B cell (primary cell): ENCODE data around the gene GCNT4. TPM values are rescaled to one million over a fixed set of nuclear protein-coding genes. Genes with fewer than 3 reads are reported as not detected.

Experiments used
- ATAC-seq: fragments of 200-7000 bp; cut with Tn5 transposase; one replicate; pipeline ENCODE4 v1.10.0; 2021; ENCODE audit warnings: low read depth, mild to moderate bottlenecking, moderate number of reproducible peaks, moderate library complexity
- CTCF ChIA-PET: fragments of 350-600 bp; sonication (Branson Sonifier 250); formaldehyde crosslinking; loops from one replicate; lab custom pipeline; 2021; ENCODE audit warnings: antibody characterized with exemption, inconsistent platforms; lab: Charles Lee
- POLR2A ChIA-PET: fragments of 350-600 bp; sonication (Branson Sonifier 250); formaldehyde crosslinking; loops from one replicate; lab custom pipeline; 2021; ENCODE audit warnings: antibody characterized with exemption; lab: Charles Lee
- DNase-seq: peaks from one replicate; pipeline ENCODE4 v3.0.0; 2013
- H2AFZ ChIP-seq: 2 replicates; pipeline ENCODE4 v1.6.1; 2012; ENCODE audit warnings: mild to moderate bottlenecking, low read depth, low read length; ENCODE audit not compliant: insufficient read depth, poor library complexity, severe bottlenecking
- H3K27ac ChIP-seq, 2 donors: 1 replicate in 1 of 2; 2 replicates in 1 of 2; pipeline ENCODE4 v1.5.1; 2012 to 2013; ENCODE audit warnings: low read length in 2 of 2, mild to moderate bottlenecking in 2 of 2, moderate library complexity in 1 of 2
- H3K27me3 ChIP-seq, 4 experiments: fragments of 200-600 bp in 1 of 4; sonication (generic) in 1 of 4; replicated peaks in 1 of 4; 1 replicate in 2 of 4; 2 replicates in 2 of 4; pipeline versions ENCODE4 v1.6.1 to v1.7.0; 2013 to 2016; ENCODE audit warnings: low read length in 3 of 4, mild to moderate bottlenecking in 2 of 4, mixed read lengths in 1 of 4, moderate library complexity in 1 of 4; ENCODE audit not compliant: insufficient read depth in 4 of 4, control insufficient read depth in 3 of 4; ENCODE audit errors: control extremely low read depth in 1 of 4
- H3K36me3 ChIP-seq, 2 experiments: replicated peaks in 1 of 2; 1 replicate in 1 of 2; 2 replicates in 1 of 2; pipeline versions ENCODE4 v1.6.1 to v1.7.1; 2013; ENCODE audit warnings: low read length in 1 of 2; ENCODE audit not compliant: insufficient read depth in 2 of 2, control insufficient read depth in 1 of 2; ENCODE audit errors: control extremely low read depth in 1 of 2, extremely low read depth in 1 of 2
- H3K4me1 ChIP-seq, 2 donors: fragments of 200-600 bp in 1 of 2; sonication (generic) in 1 of 2; 1 replicate in 1 of 2; 2 replicates in 1 of 2; pipeline versions ENCODE4 v1.5.1 to v1.6.1; 2013 to 2017; ENCODE audit warnings: low read length in 2 of 2; ENCODE audit not compliant: control insufficient read depth in 2 of 2, insufficient read depth in 2 of 2
- H3K4me2 ChIP-seq: replicated peaks from 2 replicates; pipeline ENCODE3; 2012; ENCODE audit warnings: mild to moderate bottlenecking, low read depth, low read length; ENCODE audit not compliant: poor library complexity, severe bottlenecking
- H3K4me3 ChIP-seq, 5 experiments: fragments of 200-600 bp in 1 of 5; sonication (generic) in 1 of 5; 1 replicate in 3 of 5; 2 replicates in 2 of 5; pipeline versions ENCODE4 v1.5.1 to v1.7.0; 2011 to 2016; ENCODE audit warnings: low read length in 4 of 5, mild to moderate bottlenecking in 4 of 5, low read depth in 2 of 5, control low read depth in 1 of 5, moderate library complexity in 1 of 5; ENCODE audit not compliant: insufficient read depth in 1 of 5; ENCODE audit errors: control extremely low read depth in 1 of 5, extremely low read depth in 1 of 5
- H3K79me2 ChIP-seq: fragments of 200-600 bp; sonication (generic); one replicate; pipeline ENCODE4 v1.6.0; 2016; ENCODE audit warnings: low read length; ENCODE audit not compliant: control insufficient read depth, insufficient read depth
- H3K9ac ChIP-seq: fragments of 200-600 bp; sonication (generic); 2 replicates; pipeline ENCODE4 v1.6.1; 2017; ENCODE audit warnings: mild to moderate bottlenecking, low read length, moderate library complexity
- H3K9me3 ChIP-seq, 3 donors: one replicate each; pipeline versions ENCODE4 v1.6.1 to v1.7.1; 2013; ENCODE audit warnings: low read length in 2 of 3; ENCODE audit not compliant: control insufficient read depth in 2 of 3, insufficient read depth in 1 of 3; ENCODE audit errors: control extremely low read depth in 1 of 3
- H4K20me1 ChIP-seq: 2 replicates; pipeline ENCODE4 v1.6.0; 2012; ENCODE audit warnings: mild to moderate bottlenecking, low read length; ENCODE audit not compliant: insufficient read depth, control insufficient read depth, poor library complexity, severe bottlenecking
- H3K27ac Mint-ChIP-seq: one replicate; pipeline ENCODE4 v1.8.0; 2021; ENCODE audit warnings: mixed read lengths
- H3K27me3 Mint-ChIP-seq: one replicate; pipeline ENCODE4 v1.8.0; 2021; ENCODE audit warnings: mixed read lengths
- H3K4me1 Mint-ChIP-seq: one replicate; pipeline ENCODE4 v1.8.0; 2021; ENCODE audit warnings: mixed read lengths
- H3K4me3 Mint-ChIP-seq: one replicate; pipeline ENCODE4 v1.8.0; 2021; ENCODE audit warnings: mixed read lengths
- H3K9me3 Mint-ChIP-seq: one replicate; pipeline ENCODE4 v1.8.0; 2022; ENCODE audit warnings: mixed read lengths; ENCODE audit not compliant: insufficient read depth
- CTCF ChIP-seq: fragments of 200-600 bp; IDR thresholded peaks from one replicate; pipeline ENCODE4 v1.8.0; 2022; ENCODE audit warnings: antibody characterized with exemption, mild to moderate bottlenecking
- EZH2 ChIP-seq: IDR thresholded peaks from 2 replicates; pipeline ENCODE4 v1.6.1; 2012; ENCODE audit warnings: borderline replicate concordance, low read depth, mild to moderate bottlenecking, moderate library complexity, low read length; ENCODE audit not compliant: insufficient read depth, poor library complexity, severe bottlenecking
- WGBS: methylation state at CpG from one replicate; pipeline ENCODE4 v1.1.5; 2013; ENCODE audit warnings: missing lambda C conversion rate; ENCODE audit not compliant: insufficient coverage; 5-methylcytosine and 5-hydroxymethylcytosine counted together
- intact Hi-C: fragments of 100-400 bp; cut with micrococcal nuclease; formaldehyde crosslinking; loops from one replicate; pipeline ENCODE4 v1.10.0; 2022
- polyA plus RNA-seq: library from polyadenylated mRNA; depleted of rRNA; stranded (reverse); fragments of >200 nt; gene quantifications from 2 replicates; pipeline ENCODE4 v1.2.3, GENCODE V29; 2012
- total RNA-seq, 2 donors: library from RNA; stranded (reverse); fragments of 120-200 nt in 1 of 2; gene quantifications; 1 replicate in 1 of 2; 2 replicates in 1 of 2; pipeline versions ENCODE4 v1.2.3 to v1.2.4, GENCODE V29; 2013 to 2022

GCNT4 gene
- total and polyA plus RNA-seq, 2 donors (not counting 1 experiment from before 2014, with no cell fraction given): 0.01 TPM; not detected in 1

GRCh38 chr5:75040973-75041372 is 11.4 kb downstream of the GCNT4 start:
- Histone ChIP-seq H4K20me1 (no peaks in the 10 kb centered on the region), H3K9ac (no peak overlapping the region), H3K4me2 (no peak overlapping the region), H3K79me2 (no peaks in the 10 kb centered on the region), H3K9me3 (no peaks in the 10 kb centered on the region), H2AFZ (no peak overlapping the region), H3K4me3 (no peak overlapping the region), H3K36me3 (no peaks in the 10 kb centered on the region), H3K27ac (no peak overlapping the region), H3K4me1 (no peaks in the 10 kb centered on the region), H3K27me3 (no peaks in the 10 kb centered on the region)
- no peak overlapping the region for H3K27ac Mint-ChIP-seq
- no peaks in the 10 kb centered on the region for H3K4me1 Mint-ChIP-seq
- ATAC-seq (no peak), DNase-seq (no peak)
- ChIA-PET POLR2A (no interaction called here), CTCF (no interaction called here)
- no peaks in the 10 kb centered on the region for H3K9me3 Mint-ChIP-seq
- H3K4me3 Mint-ChIP-seq: no peak overlapping the region
- peaks cover 24% of the 10 kb centered on the region for H3K27me3 Mint-ChIP-seq
- intact Hi-C loops: no loop called here
- 100% methylated on average over 2 of the region's 4 CpGs for WGBS
- TF ChIP-seq CTCF (no peak), EZH2 (no peak)

- Mint-ChIP-seq H3K4me1 (no peaks in the 10 kb centered on the region), H3K27ac (no peak overlapping the region), H3K4me3 (no peak overlapping the region), H3K9me3 (no peaks in the 10 kb centered on the region), H3K27me3 (peaks cover 5% of the 10 kb centered on the region)
- Histone ChIP-seq H3K4me2 (no peak overlapping the region), H3K9ac (no peak overlapping the region), H3K27me3 (no peaks in the 10 kb centered on the region), H3K4me3 (no peak overlapping the region), H2AFZ (no peak overlapping the region), H3K79me2 (no peaks in the 10 kb centered on the region), H4K20me1 (no peaks in the 10 kb centered on the region), H3K27ac (no peak overlapping the region), H3K4me1 (no peaks in the 10 kb centered on the region), H3K36me3 (no peaks in the 10 kb centered on the region), H3K9me3 (no peaks in the 10 kb centered on the region)
- WGBS: no CpG with 5 or more reads among the region's 4 CpGs
- DNase-seq (no peak), ATAC-seq (no peak)
- intact Hi-C loops: no loop called here
- ChIA-PET POLR2A (no interaction called here), CTCF (interaction anchor here (1.0 kb wide), 1 partner anchor 12 kb away, joined by 3 read pairs; no protein-coding TSS in a partner anchor)
- TF ChIP-seq CTCF (no peak), EZH2 (no peak)
Observed at GRCh38 chr5:75037106-75037505, 15.3 kb downstream of the GCNT4 start.
